ENCODE data around the gene FOXL2NB.
"Not testable (repeated sequence)": the region's sequence is repeated elsewhere in the genome, so short reads cannot be mapped to it uniquely, and the experiment has no call there.

Gene FOXL2NB

GRCh38 chr3:138946663-138947494 lies at the start of gene FOXL2NB, which contains the start of gene FOXL2:
TSS of gene FOXL2NB (plus strand) at chr3:138947217. CDS start at chr3:138947365, 148 bp downstream.
TSS of gene FOXL2 (minus strand) at chr3:138947137. CDS start at chr3:138946722, 415 bp downstream.
- peak in 1 of 2 donors; percentile 31 for ATAC-seq

- no peak for ATAC-seq
These were observed 48.7 kb upstream of the FOXL2NB start for GRCh38 chr3:138898301-138898700.

GRCh38 chr3:138898708-138899107 lies 48.3 kb upstream of the FOXL2NB start:
- no peak for ATAC-seq

GRCh38 chr3:138899351-138899991 lies 47.5 kb upstream of the FOXL2NB start:
- no peak for ATAC-seq

- no peak for ATAC-seq
These were observed 45.5 kb upstream of the FOXL2NB start for GRCh38 chr3:138901567-138901966.

GRCh38 chr3:138902171-138902570 lies 44.8 kb upstream of the FOXL2NB start:
- no peak for ATAC-seq

- no peak for ATAC-seq
These were observed 39.5 kb upstream of the FOXL2NB start for GRCh38 chr3:138907539-138907938.

- no peak for ATAC-seq
These were observed 38.2 kb upstream of the FOXL2NB start for GRCh38 chr3:138908846-138909245.

- no peak for ATAC-seq
These were observed 37.1 kb upstream of the FOXL2NB start for GRCh38 chr3:138909904-138910303.

- ATAC-seq = no peak
These were observed 35.4 kb upstream of the FOXL2NB start for GRCh38 chr3:138911621-138912020.

- ATAC-seq = no peak
These were observed 34.8 kb upstream of the FOXL2NB start for GRCh38 chr3:138912237-138912636.

- no peak for ATAC-seq
These were observed 33.3 kb upstream of the FOXL2NB start for GRCh38 chr3:138913766-138914165.

GRCh38 chr3:138914870-138915502 lies 32.0 kb upstream of the FOXL2NB start:
- ATAC-seq = peak; percentile 2

- ATAC-seq = peak; percentile 91 to 94
These were observed 31.2 kb upstream of the FOXL2NB start for GRCh38 chr3:138915503-138916498.

GRCh38 chr3:138916824-138917223 lies 30.2 kb upstream of the FOXL2NB start:
- ATAC-seq = no peak

GRCh38 chr3:138919325-138919724 lies 27.7 kb upstream of the FOXL2NB start:
- no peak for ATAC-seq

- no peak for ATAC-seq
These were observed 25.4 kb upstream of the FOXL2NB start for GRCh38 chr3:138921316-138922292.

GRCh38 chr3:138922400-138922799 lies 24.6 kb upstream of the FOXL2NB start:
- ATAC-seq = not testable (repeated sequence)

- peak; percentile 68 to 85 for ATAC-seq
These were observed 23.5 kb upstream of the FOXL2NB start for GRCh38 chr3:138923531-138923994.

GRCh38 chr3:138928727-138929372 lies 18.2 kb upstream of the FOXL2NB start:
- ATAC-seq = no peak

All from activated CD4-positive, CD25-positive, alpha-beta regulatory T cell treated with anti-CD3 and anti-CD28 coated beads, Interleukin-2, amount 50 U/mL, for 24 hours (primary cell).